Right cardiac atrium (tissue), 5 donors: ENCODE results near the gene SPATA31E1. TPM values are rescaled to one million over a fixed set of nuclear protein-coding genes. Genes with fewer than 3 reads are reported as not detected.
"Not testable (repeated sequence)": the region's sequence is repeated elsewhere in the genome, so short reads cannot be mapped to it uniquely, and the experiment has no call there.

Source experiments
- ATAC-seq, 2 donors: fragments of 200-7000 bp; cut with Tn5 transposase; one replicate each; pipeline versions ENCODE4 v1.8.0 to v1.9.1; 2020; ENCODE audit warnings: moderate library complexity in 2 of 2, mild to moderate bottlenecking in 1 of 2
- DNase-seq, 3 donors: peaks; one replicate each; pipeline ENCODE4 v3.0.0-alpha.2; 2020
- H3K27ac ChIP-seq: one replicate; pipeline ENCODE4 v1.5.1; 2013; ENCODE audit warnings: mild to moderate bottlenecking, low read length, control low read depth, moderate library complexity
- H3K27me3 ChIP-seq: one replicate; pipeline ENCODE4 v1.6.1; 2013; ENCODE audit not compliant: control insufficient read depth, insufficient read depth
- H3K4me1 ChIP-seq: one replicate; pipeline ENCODE4 v1.6.1; 2013; ENCODE audit warnings: low read length; ENCODE audit not compliant: control insufficient read depth, insufficient read depth
- H3K4me3 ChIP-seq: one replicate; pipeline ENCODE4 v1.5.1; 2013; ENCODE audit warnings: low read length, control low read depth
- H3K9me3 ChIP-seq: one replicate; pipeline ENCODE4 v1.6.1; 2013; ENCODE audit warnings: low read length; ENCODE audit not compliant: control insufficient read depth
- WGBS: extraction: QIAGEN DNeasy Blood & Tissue Kit; methylation state at CpG from one replicate; pipeline ENCODE4 v1.1.7; 2013; 5-methylcytosine and 5-hydroxymethylcytosine counted together
- intact Hi-C, 4 donors: fragments of 100-400 bp; cut with DNase I; formaldehyde crosslinking; loops; one replicate each; pipeline versions ENCODE4 v1.11.0 to v1.14.0; 2022 to 2023
- polyA plus RNA-seq: library from polyadenylated mRNA; stranded (reverse); fragments of 200-250 nt; gene quantifications from one replicate; pipeline ENCODE4 v1.2.3, GENCODE V29; 2013
- total RNA-seq, 4 donors: library from RNA; stranded (reverse); fragmentation: NEBNext Ultra II Directional; extraction: Animal tissue kit (Norgen Biotek cat#: 25700); gene quantifications; one replicate each; pipeline ENCODE4 v1.2.1, GENCODE V29; 2021
- donor health status: healthy with polysubstance abuse.
- donor health status: DM: no; HTN: yes; CAD: no.
- donor health status: DM: no; HTN: no; CAD: no.
- donor health status: DM: no; HTN: yes; CAD: no; lungs with severe emphysema.
- donor health status: DM: yes; HTN: yes; CAD: no.

SPATA31E1 gene
- total and polyA plus RNA-seq, 5 donors, result not detected

DNA sequence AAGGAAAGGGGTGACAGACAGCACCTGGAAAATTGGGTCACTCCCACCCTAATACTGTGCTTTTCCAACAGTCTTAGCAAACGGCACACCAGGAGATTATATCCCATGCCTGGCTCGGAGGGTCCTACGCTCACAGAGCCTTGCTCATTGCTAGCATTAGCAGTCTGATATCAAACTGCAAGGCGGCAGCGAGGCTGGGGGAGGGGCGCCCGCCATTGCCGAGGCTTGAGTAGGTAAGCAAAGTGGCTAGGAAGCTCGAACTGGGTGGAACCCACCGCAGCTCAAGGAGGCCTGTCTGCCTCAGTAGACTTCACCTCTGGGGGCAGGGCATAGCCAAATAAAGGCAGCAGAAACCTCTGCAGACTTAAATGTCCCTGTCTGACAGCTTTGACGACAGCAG lies 19.7 kb downstream of the SPATA31E1 start:
- H3K9me3 ChIP-seq, ATAC-seq, DNase-seq, H3K4me3 ChIP-seq, H3K27ac ChIP-seq, H3K27me3 ChIP-seq, intact Hi-C loops, H3K4me1 ChIP-seq: not testable (repeated sequence)
- WGBS, result 95% methylated on average over 11 of the region's 11 CpGs

DNA sequence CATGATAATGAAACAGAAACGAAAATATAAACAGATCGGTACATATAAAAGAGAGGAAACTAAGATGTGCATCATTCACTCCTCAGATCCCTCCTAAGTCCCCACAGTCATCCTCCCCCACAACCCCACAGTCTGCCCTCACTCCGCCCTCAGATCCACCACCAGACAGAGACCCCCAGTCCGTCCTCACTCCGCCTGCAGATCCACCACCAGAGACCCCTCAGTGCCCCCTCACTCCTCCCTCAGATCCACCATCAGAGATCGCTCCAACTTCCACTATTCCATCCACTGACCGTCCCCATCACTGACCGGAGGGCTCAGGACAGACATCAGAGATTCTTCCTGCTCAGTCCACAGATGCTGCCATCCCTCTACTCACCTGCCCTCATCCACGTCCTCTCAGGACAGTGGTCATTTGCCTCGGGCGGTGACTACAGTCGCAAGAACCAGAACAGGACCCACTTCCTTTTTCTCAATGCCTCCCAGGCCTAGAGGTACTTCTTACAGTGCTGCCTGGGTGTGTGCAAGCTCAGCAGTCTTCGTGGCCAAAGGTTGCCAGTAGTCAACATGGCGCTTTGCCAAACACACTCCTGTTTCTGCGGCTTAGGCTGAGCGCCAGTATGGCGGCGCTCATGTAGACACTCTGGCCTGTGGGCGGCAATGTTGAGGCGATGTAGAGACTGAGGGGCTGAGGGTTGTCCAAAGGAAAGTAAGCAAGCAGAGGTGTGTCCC lies 26.8 kb downstream of the SPATA31E1 start:
- WGBS, result 91% methylated on average over 20 of the region's 20 CpGs
- Histone ChIP-seq H3K4me1 (no peaks in the 10 kb centered on the region), H3K27me3 (no peaks in the 10 kb centered on the region), H3K27ac (no peak overlapping the region), H3K9me3 (no peaks in the 10 kb centered on the region), H3K4me3 (no peak overlapping the region)
- intact Hi-C loops, result no loop called here
- ATAC-seq (peak in 1 of 2 donors; percentile 52), DNase-seq (peak in 1 of 3 donors; percentile 45)

DNA sequence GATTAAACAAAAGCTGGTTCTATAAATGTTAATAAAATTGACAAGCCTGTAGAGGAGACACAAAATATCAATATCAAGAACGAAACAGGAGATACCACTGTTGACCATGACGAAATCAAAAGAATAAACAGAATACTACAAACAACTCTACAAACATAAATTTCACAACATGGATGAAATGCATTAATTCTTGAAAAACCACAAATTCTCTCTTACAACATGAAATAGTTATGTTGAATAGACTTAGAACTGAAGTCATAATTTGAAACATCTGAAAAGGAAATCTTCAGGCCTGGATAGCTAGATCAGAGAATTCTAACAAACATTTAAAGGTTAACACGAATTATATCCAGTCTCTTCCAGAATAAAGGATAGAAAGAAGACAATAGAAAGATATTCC lies 28.1 kb downstream of the SPATA31E1 start:
- no peak for ATAC-seq
- Histone ChIP-seq H3K9me3 (no peaks in the 10 kb centered on the region), H3K4me3 (no peak overlapping the region), H3K4me1 (no peaks in the 10 kb centered on the region), H3K27me3 (no peaks in the 10 kb centered on the region), H3K27ac (no peak overlapping the region)
- 80% methylated on average over 3 of the region's 3 CpGs for WGBS
- intact Hi-C loops, result no loop called here
- DNase-seq, result no peak

DNA sequence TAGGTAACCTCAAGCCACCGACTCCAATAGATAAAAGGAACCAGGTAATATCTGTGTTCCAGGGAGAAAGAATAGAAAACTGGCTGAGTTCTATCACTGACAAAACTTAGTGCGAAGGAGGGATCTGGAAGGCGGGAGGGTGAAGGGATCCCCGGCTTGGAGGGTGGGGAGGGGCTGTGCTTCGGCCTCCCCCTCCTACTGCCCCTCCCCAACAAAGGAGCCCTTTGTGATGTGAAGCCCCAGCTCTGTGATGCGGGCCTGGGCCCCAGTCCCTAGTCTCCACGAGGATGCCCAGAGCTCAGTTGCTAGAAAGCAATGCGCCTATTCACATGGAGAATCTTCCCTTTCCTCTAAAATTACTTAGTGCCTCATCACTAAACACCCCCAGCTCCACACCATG lies 35.0 kb downstream of the SPATA31E1 start, which contains the start of gene SPATA31C1:
TSS of gene SPATA31C1 (plus strand) at position 301 of the 400 bp plus-strand sequence.
- H3K4me1 ChIP-seq, ATAC-seq, H3K4me3 ChIP-seq, DNase-seq, intact Hi-C loops, H3K9me3 ChIP-seq, H3K27me3 ChIP-seq, H3K27ac ChIP-seq: not testable (repeated sequence)
- WGBS, result no CpG with 5 or more reads among the region's 8 CpGs

DNA sequence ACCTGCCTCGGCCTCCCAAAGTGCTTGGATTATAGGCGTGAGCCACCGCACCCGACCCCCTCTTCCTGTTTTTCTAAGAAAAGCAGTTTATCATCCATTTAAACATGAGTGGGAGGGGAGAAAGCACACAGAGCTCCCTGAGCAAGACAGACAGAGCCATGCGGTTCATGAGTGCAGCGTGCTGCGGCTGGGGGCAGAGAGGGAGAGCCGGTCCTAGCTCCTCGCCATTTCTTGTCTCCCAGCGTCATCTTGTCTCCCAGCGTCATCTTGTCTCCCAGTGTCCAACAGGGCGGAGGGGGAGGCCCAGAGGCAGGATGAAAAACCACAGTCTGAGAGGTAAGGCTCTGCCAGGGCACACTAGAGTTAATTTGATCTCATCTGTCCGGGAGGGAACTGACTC lies 36.3 kb downstream of the SPATA31E1 start:
- DNase-seq, H3K9me3 ChIP-seq, H3K4me1 ChIP-seq, intact Hi-C loops, H3K4me3 ChIP-seq, ATAC-seq, H3K27me3 ChIP-seq, H3K27ac ChIP-seq: not testable (repeated sequence)
- WGBS, result 55% methylated on average over 12 of the region's 13 CpGs

DNA sequence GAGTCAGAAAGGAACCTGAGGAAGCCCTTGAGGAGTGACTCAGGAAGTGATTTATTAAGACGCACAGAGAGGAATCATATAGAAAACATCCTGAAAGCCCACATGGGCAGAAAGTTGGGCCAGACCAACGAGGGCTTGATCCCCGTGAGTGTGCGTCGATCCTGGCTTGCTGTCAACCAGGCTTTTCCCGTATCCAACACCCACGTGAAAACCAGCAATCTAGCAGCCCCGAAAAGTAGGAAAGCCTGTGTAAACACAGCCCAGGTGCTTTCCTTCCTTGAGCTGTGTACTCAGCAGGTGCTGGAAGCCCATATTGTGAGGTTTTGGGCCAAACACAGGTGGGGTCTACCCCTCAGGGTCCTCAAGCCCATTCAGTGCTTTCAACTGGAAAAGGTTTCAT lies 38.9 kb downstream of the SPATA31E1 start:
- intact Hi-C loops, H3K27me3 ChIP-seq, H3K9me3 ChIP-seq, DNase-seq, ATAC-seq, H3K4me3 ChIP-seq, H3K4me1 ChIP-seq, H3K27ac ChIP-seq: not testable (repeated sequence)
- 69% methylated on average over 8 of the region's 8 CpGs for WGBS

DNA sequence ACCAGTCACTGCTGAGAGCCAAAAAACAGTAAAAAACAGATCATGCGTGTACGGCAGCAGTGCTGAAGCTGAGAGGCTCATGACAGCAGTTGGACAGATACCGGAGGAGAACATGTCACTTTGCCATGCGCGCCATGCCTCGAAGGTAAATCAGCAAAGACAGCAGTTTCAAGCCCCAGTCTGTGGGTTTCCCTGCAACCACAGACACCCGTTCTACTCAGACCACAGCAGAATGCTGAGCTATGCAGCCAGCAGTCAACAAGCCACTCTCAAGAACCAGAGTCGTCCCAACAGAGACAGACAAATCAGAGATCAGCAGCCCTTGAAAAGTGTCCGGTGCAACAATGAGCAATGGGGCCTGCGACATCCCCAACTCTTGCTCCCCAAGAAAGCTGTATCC lies 40.3 kb downstream of the SPATA31E1 start:
- intact Hi-C loops, DNase-seq, H3K4me3 ChIP-seq, H3K4me1 ChIP-seq, H3K27ac ChIP-seq, ATAC-seq, H3K27me3 ChIP-seq, H3K9me3 ChIP-seq: not testable (repeated sequence)
- WGBS, result 61% methylated on average over 10 of the region's 10 CpGs

DNA sequence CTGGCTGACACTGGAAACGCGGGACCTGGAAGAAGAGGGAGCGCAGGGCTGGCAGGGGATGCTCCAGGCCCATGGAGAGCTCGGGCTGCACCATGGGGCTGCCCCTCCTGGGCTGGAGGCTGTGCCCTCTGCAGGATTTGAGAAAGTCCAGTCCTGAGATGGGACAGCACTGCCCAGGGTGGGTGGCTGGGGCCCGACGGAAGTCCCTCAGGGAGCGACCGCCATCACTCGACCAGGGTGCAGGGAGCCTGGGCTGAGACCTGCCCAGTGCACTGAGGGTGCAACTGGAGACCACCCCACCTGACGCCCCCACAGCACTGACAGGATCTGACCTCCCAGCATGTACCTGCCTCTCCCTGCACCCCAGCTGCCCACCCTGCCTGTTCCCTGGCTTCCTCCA lies 42.2 kb downstream of the SPATA31E1 start:
- peak in 1 of 3 donors; percentile 42 for DNase-seq
- H3K4me1 ChIP-seq, H3K27ac ChIP-seq, H3K4me3 ChIP-seq, intact Hi-C loops, H3K9me3 ChIP-seq, ATAC-seq, H3K27me3 ChIP-seq: not testable (repeated sequence)
- WGBS, result 96% methylated on average over 10 of the region's 10 CpGs

DNA sequence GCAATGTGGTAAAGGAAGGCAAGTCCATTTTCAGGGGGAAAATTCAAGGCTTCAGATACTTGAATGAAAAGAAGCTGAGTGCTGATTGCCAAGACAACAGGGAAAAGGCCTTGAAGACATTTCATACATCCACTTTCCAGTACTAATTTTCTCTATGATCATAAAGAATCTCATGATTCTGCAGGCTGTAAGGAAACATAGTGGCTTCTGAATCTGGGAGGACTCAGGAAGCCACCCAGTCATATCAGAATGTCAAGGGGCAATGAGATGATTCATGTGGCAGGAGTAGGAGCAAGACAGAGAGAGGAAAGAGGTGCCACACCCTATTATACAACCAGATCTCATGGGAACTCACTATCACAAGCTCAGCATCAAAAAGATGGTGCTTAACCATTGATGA lies 46.5 kb downstream of the SPATA31E1 start:
- H3K4me3 ChIP-seq, ATAC-seq, DNase-seq, H3K9me3 ChIP-seq, H3K27ac ChIP-seq, H3K4me1 ChIP-seq, intact Hi-C loops, H3K27me3 ChIP-seq: not testable (repeated sequence)

DNA sequence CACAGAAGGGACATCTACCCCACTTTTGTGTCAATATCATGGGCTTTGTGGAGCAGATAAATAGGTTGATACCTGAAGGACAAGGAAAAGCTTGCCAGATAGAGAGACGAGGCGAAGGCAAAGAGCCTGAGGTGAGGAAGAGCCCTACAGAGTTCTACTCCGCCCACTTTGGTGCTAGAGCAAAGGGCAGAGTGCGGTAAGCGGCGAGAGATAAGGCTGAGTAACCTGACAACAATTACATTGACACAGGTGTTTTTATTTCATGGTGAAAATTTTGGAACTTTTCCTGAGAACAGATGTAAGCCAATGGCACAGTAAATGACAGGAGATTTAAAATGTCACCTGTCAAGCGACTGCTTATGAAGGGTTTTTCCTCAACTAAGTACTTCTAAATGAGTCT lies 51.8 kb downstream of the SPATA31E1 start:
- DNase-seq, H3K9me3 ChIP-seq, H3K27ac ChIP-seq, H3K4me1 ChIP-seq, intact Hi-C loops, H3K27me3 ChIP-seq, ATAC-seq, H3K4me3 ChIP-seq: not testable (repeated sequence)
- WGBS, result 80% methylated on average over 7 of the region's 7 CpGs

DNA sequence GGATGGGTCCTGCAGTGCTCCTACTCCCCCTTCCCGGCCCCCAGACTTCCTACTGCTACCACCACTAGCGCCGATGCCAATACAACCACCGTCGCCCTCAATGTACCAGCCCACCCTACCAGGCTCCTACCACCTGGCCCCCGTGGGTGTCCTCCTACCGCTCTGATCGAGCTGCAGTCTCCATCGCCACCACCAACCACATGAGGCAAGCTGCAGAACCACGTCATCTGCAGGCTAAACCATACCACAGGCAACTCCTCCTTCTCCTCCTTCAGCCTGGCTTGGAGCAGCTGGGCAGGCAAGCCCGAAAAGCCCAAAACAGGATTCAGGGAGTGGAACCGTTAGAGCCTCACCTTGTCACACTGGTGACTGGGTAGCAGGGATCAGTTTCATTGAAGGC lies 54.7 kb downstream of the SPATA31E1 start:
- H3K4me3 ChIP-seq, H3K27me3 ChIP-seq, DNase-seq, H3K9me3 ChIP-seq, H3K4me1 ChIP-seq, ATAC-seq, H3K27ac ChIP-seq, intact Hi-C loops: not testable (repeated sequence)
- 86% methylated on average over 12 of the region's 12 CpGs for WGBS

DNA sequence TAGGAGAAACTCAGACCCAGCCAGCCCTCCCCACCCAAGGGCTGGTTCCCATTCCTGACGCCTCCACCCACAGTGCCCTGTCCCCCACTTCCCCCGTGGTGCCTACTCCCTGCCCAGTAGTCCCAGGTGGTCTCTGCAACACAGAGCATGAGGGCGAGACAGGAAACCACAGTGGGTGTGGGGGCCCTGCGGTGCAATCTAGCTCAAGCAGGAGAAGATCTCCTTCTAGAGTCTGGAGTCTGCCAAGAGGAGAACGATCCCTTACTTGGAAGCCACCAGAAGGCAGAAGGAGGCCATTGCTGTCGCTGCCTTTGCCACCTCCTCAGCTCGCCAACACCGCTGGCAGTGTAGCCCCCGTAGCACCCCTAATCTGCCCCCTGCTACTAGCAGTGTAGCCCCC lies 55.2 kb downstream of the SPATA31E1 start:
- H3K4me1 ChIP-seq, H3K9me3 ChIP-seq, H3K27ac ChIP-seq, intact Hi-C loops, H3K4me3 ChIP-seq, DNase-seq, ATAC-seq, H3K27me3 ChIP-seq: not testable (repeated sequence)
- WGBS, result 84% methylated on average over 9 of the region's 9 CpGs
